SJSA1 (cell line): Measurements from ENCODE around the gene ATMIN. TPM values are rescaled to one million over a fixed set of nuclear protein-coding genes. Genes with fewer than 3 reads are reported as not detected.

Experiments used
- DNase-seq, 2 experiments: peaks; one replicate each; pipeline ENCODE4 v3.0.0-alpha.2; 2015 to 2020; ENCODE audit warnings: low spot score in 2 of 2, low read depth in 1 of 2
- H3K27ac ChIP-seq: fragments of 250-450 bp; sonication (Bioruptor Pico); 2 replicates; pipeline ENCODE4 v1.5.1; 2020; ENCODE audit warnings: mild to moderate bottlenecking, moderate library complexity
- H3K27me3 ChIP-seq: fragments of 250-450 bp; sonication (Bioruptor Pico); replicated peaks from 2 replicates; pipeline ENCODE4 v1.5.1; 2020; ENCODE audit warnings: mild to moderate bottlenecking, moderate library complexity
- H3K36me3 ChIP-seq: fragments of 250-450 bp; sonication (Bioruptor Pico); 2 replicates; pipeline ENCODE4 v1.5.1; 2020; ENCODE audit warnings: mild to moderate bottlenecking
- H3K4me1 ChIP-seq: fragments of 250-450 bp; sonication (Bioruptor Pico); replicated peaks from 2 replicates; pipeline ENCODE4 v1.6.1; 2021; ENCODE audit warnings: mild to moderate bottlenecking
- H3K4me3 ChIP-seq: fragments of 250-450 bp; sonication (Bioruptor Pico); 2 replicates; pipeline ENCODE4 v1.5.1; 2020; ENCODE audit warnings: mild to moderate bottlenecking
- H3K9me3 ChIP-seq: fragments of 250-450 bp; sonication (Bioruptor Pico); replicated peaks from 2 replicates; pipeline ENCODE4 v1.5.1; 2020; ENCODE audit warnings: mild to moderate bottlenecking
- total RNA-seq: library from RNA; depleted of rRNA; stranded (reverse); fragments of >200 nt; shearing (Covaris generic); gene quantifications from 2 replicates; pipeline ENCODE4 v1.2.3, GENCODE V29; 2014; rRNA removed

Gene ATMIN
- total RNA-seq, 1 experiment from 2014 or later, result 45.4 TPM

- DNase-seq, result no peak
- peak overlapping the region; percentile 1; the same call in 1 of the 2 replicates for H3K27ac ChIP-seq
- peak overlapping the region; percentile 81 for H3K4me3 ChIP-seq
- peaks cover 4% of the 10 kb centered on the region for H3K4me1 ChIP-seq
- no peaks in the 10 kb centered on the region for H3K27me3 ChIP-seq
- H3K9me3 ChIP-seq, result no peaks in the 10 kb centered on the region
- H3K36me3 ChIP-seq, result peaks cover 4% of the 10 kb centered on the region; the same call in 1 of the 2 replicates
These were observed 60.0 kb downstream of the ATMIN start for GRCh38 chr16:81095653-81095952.

GRCh38 chr16:81095953-81096714 is 60.5 kb downstream of the ATMIN start, which contains the start of gene GCSH:
Gene GCSH (minus strand): TSS chr16:81096395. CDS start chr16:81096278, 117 bp downstream.
- Histone ChIP-seq H3K36me3 (peaks cover 4% of the 10 kb centered on the region; the same call in 1 of the 2 replicates), H3K4me1 (peaks cover 4% of the 10 kb centered on the region), H3K27ac (peak within 1 kb of the TSS; percentile 1; the same call in 1 of the 2 replicates), H3K9me3 (no peaks in the 10 kb centered on the region), H3K4me3 (peak within 1 kb of the TSS; percentile 81), H3K27me3 (no peaks in the 10 kb centered on the region)
- peak; percentile 97 to 99 for DNase-seq

- DNase-seq, result no peak
- Histone ChIP-seq H3K36me3 (peaks cover 4% of the 10 kb centered on the region; the same call in 1 of the 2 replicates), H3K9me3 (no peaks in the 10 kb centered on the region), H3K4me1 (peaks cover 4% of the 10 kb centered on the region), H3K27ac (no peak overlapping the region), H3K27me3 (no peaks in the 10 kb centered on the region), H3K4me3 (peak overlapping the region; percentile 81)
These were observed 61.1 kb downstream of the ATMIN start for GRCh38 chr16:81096715-81097208.

Other genes with a start within 250 kb of the ATMIN start
- 2.5 and 15.1 TPM in 2 replicates for gene CDYL2, start 231.2 kb upstream of the ATMIN start, total RNA-seq
- gene CMC2, start 29.0 kb upstream of the ATMIN start, total RNA-seq, result 205 and 305 TPM in 2 replicates
- gene CENPN, start 28.6 kb upstream of the ATMIN start, total RNA-seq, result 82.5 and 109 TPM in 2 replicates
- gene C16orf46, start 41.4 kb downstream of the ATMIN start, total RNA-seq, result 0.18 TPM in 1 of 2 replicates, not detected in the other
- gene GCSH, start 60.6 kb downstream of the ATMIN start, total RNA-seq, result 43.9 and 45.7 TPM in 2 replicates
- gene BCO1, start 202.8 kb downstream of the ATMIN start, total RNA-seq, result not detected in 2 replicates